Epithelial cell of esophagus (primary cell): ENCODE measurements around the gene TIAM2.

Source experiments
- DNase-seq: peaks from one replicate; pipeline ENCODE4 v3.0.0; 2010; ENCODE audit warnings: low read depth
- H3K4me3 ChIP-seq: 2 replicates; pipeline ENCODE4 v1.5.1; 2011; ENCODE audit warnings: mild to moderate bottlenecking, low read length, control low read depth
- TF ChIP-seq, protein P1 (sequence below): IDR thresholded peaks from 2 replicates; pipeline ENCODE4 v1.5.1; 2011; ENCODE audit warnings: low read depth, mild to moderate bottlenecking, low read length, control low read depth, inconsistent platforms; ENCODE audit not compliant: insufficient read depth; ENCODE audit errors: missing control alignments

TIAM2 gene

DNA sequence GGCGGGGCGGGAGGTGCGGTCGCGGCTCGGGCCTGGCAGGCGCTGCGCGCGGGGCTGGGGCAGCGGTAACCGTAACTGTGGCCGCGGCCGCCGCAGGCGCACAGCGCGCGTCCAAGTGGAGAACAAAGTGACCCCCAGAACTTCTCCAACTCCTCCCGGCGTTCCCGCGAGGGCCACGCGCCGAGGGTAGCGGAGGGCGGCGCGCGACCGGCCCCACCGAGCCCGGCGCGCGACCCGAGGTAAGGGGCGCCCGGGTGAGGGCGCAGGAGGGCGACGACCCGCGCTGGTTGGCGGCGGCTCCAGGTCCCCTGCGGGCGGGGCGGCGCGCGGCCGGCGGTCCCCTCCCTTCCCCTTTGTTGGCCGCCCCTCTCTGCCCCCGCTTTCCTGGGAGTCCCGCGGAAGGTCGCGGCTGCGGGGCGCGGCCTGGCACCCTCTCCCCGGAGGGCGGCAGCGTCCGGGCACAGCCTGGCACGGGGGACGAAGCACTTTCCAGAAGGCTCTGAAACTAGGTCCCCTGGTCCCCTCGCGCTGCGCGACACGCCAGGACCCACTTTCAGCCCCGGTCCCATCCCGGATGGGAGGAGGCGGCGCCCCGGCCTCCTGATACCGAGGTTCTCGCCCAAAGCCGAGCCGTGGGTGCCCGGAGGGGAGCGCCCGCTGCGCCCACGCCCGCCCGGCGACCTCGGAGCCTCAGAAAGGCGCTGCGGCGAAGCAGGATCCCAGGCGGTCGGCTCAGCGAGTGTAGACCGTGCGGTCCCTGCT is at the start of gene TIAM2:
TSS of gene TIAM2 (plus strand) at position 62 of the 762 bp plus-strand sequence. CDS start 133,909 bp downstream, outside the sequence.
- H3K4me3 ChIP-seq: peak within 1 kb of the TSS; percentile 44
- TF ChIP-seq, protein P1, sequence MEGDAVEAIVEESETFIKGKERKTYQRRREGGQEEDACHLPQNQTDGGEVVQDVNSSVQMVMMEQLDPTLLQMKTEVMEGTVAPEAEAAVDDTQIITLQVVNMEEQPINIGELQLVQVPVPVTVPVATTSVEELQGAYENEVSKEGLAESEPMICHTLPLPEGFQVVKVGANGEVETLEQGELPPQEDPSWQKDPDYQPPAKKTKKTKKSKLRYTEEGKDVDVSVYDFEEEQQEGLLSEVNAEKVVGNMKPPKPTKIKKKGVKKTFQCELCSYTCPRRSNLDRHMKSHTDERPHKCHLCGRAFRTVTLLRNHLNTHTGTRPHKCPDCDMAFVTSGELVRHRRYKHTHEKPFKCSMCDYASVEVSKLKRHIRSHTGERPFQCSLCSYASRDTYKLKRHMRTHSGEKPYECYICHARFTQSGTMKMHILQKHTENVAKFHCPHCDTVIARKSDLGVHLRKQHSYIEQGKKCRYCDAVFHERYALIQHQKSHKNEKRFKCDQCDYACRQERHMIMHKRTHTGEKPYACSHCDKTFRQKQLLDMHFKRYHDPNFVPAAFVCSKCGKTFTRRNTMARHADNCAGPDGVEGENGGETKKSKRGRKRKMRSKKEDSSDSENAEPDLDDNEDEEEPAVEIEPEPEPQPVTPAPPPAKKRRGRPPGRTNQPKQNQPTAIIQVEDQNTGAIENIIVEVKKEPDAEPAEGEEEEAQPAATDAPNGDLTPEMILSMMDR: no peak
- no peak for DNase-seq

DNA sequence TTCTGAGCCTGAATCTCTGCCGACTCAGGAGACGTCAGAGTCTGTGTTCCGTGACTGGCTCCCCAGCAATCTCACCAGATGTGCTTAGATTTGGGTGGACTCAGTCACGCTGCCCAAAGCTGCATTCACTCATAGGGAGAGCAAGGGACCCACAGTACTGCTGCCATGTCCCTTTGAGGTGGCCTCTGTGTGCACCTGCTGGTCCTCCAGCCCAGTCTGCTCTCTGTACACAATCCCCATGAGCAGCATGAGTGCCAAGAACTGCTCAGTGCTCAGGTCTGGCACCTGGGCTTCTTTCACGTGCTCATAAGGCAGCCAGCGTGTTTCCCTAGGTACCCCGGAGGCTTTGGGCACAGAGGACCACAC is 44.2 kb upstream of the TIAM2 start:
- TF ChIP-seq, protein P1: no peak
- DNase-seq: no peak
- no peak overlapping the region for H3K4me3 ChIP-seq

DNA sequence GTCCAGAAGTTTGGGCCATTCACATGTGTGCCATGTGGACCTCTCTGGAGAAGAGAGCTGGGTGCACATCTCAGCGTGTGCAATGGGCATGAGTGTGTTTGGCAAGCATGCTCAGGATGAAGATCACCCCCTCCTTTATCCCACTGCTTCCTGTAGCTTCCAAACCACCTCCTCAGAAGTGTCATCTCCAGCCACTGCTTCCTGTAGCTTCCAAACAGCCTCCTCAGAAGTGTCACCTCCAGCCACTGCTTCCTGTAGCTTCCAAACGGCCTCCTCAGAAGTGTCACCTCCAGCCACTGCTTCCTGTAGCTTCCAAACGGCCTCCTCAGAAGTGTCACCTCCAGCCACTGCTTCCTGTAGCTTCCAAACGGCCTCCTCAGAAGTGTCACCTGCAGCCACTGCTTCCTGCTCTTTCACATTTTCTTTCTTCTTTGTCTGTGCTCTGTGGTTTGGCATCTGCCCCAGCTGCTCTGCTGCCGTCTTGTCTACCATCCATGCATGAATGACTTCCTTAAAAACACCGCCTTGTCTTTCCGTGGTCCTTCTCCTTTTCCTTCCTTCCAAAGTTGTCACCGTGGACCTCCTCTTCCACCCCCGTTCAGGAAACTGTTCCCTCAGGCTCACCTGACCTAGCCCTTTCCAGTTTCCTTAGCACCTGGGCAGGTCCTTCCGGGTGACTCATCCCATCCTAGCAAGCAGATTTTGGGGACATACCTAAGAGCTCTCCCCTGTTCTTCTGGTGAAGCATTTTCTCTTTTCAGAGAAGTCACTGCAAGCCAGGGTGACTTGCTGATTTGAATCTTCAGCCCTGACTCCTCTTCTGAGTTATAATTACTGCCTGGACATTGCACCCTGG is 43.5 kb upstream of the TIAM2 start:
- no peak overlapping the region for H3K4me3 ChIP-seq
- DNase-seq: peak; percentile 41
- TF ChIP-seq, protein P1: no peak

- no peak for DNase-seq
- H3K4me3 ChIP-seq: no peak overlapping the region
- TF ChIP-seq, protein P1: no peak
Observed at GRCh38 chr6:154953644-154954043, 41.5 kb upstream of the TIAM2 start.

DNA sequence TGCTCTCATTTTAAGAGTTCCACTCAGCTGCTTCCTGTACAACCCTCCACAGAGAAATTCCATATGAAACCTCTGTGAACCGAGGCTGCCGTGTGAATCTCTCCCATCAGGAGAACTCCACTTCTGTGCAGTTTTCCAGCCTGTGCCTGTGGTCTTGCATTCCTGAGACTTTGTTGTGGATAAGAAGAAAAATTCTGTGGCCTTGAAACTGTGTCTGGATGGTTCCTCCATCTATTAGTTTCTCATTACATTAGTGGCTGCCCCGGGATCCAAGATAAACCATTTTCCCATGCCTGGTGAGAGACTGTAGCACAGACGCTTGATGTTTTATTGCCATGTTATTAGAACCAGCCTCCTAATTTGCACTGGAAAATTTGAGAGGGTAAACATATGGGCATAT is 40.8 kb upstream of the TIAM2 start:
- no peak for DNase-seq
- TF ChIP-seq, protein P1: no peak
- no peak overlapping the region for H3K4me3 ChIP-seq

GRCh38 chr6:154956771-154957522 is 38.2 kb upstream of the TIAM2 start:
- no peak for DNase-seq
- TF ChIP-seq, protein P1: no peak
- H3K4me3 ChIP-seq: no peak overlapping the region
